Liver (tissue), 9 donors: Measurements from ENCODE around the gene ANKRD45. TPM values are rescaled to one million over a fixed set of nuclear protein-coding genes. Genes with fewer than 3 reads are reported as not detected.

ENCODE experiments used
- DNase-seq: peaks from one replicate; pipeline ENCODE4 v3.0.0-alpha.2; 2017; ENCODE audit warnings: low spot score
- H3K27ac ChIP-seq, 2 donors: one replicate each; pipeline ENCODE4 v1.7.0; 2013; ENCODE audit warnings: inconsistent platforms in 2 of 2, low read length in 2 of 2, control low read depth in 1 of 2, low read depth in 1 of 2, mild to moderate bottlenecking in 1 of 2
- H3K27me3 ChIP-seq, 4 donors: one replicate each; pipeline versions ENCODE4 v1.6.1 to v1.7.0; 2013; ENCODE audit warnings: low read length in 3 of 4, inconsistent platforms in 1 of 4, mild to moderate bottlenecking in 1 of 4, moderate library complexity in 1 of 4; ENCODE audit not compliant: control insufficient read depth in 4 of 4, insufficient read depth in 4 of 4
- H3K36me3 ChIP-seq, 4 donors: one replicate each; pipeline versions ENCODE4 v1.6.1 to v1.7.0; 2013; ENCODE audit warnings: low read length in 3 of 4, mild to moderate bottlenecking in 3 of 4, low read depth in 1 of 4, moderate library complexity in 1 of 4; ENCODE audit not compliant: control insufficient read depth in 4 of 4, insufficient read depth in 3 of 4
- H3K4me1 ChIP-seq, 4 donors: one replicate each; pipeline versions ENCODE4 v1.6.1 to v1.7.0; 2013; ENCODE audit warnings: low read length in 3 of 4, mild to moderate bottlenecking in 3 of 4, moderate library complexity in 1 of 4; ENCODE audit not compliant: control insufficient read depth in 4 of 4, insufficient read depth in 4 of 4
- H3K4me3 ChIP-seq, 3 donors: one replicate each; pipeline versions ENCODE4 v1.6.1 to v1.7.0; 2013; ENCODE audit warnings: low read length in 3 of 3, control low read depth in 1 of 3, low read depth in 1 of 3, mild to moderate bottlenecking in 1 of 3
- H3K9ac ChIP-seq, 2 donors: one replicate each; pipeline ENCODE4 v1.7.0; 2013; ENCODE audit warnings: low read length in 2 of 2, mild to moderate bottlenecking in 2 of 2, moderate library complexity in 2 of 2, control low read depth in 1 of 2, low read depth in 1 of 2
- H3K9me3 ChIP-seq, 4 donors: one replicate each; pipeline versions ENCODE4 v1.6.1 to v1.7.0; 2013; ENCODE audit warnings: low read length in 3 of 4; ENCODE audit not compliant: control insufficient read depth in 4 of 4
- FOXA2 ChIP-seq: IDR thresholded peaks from 2 replicates; pipeline ENCODE4 v1.6.1; 2016; ENCODE audit warnings: antibody characterized with exemption
- GABPA ChIP-seq, 2 donors: IDR thresholded peaks in 1 of 2; conservative IDR thresholded peaks in 1 of 2; 2 replicates each; pipeline ENCODE4 v1.6.1; 2016; ENCODE audit warnings: antibody characterized with exemption in 2 of 2, mild to moderate bottlenecking in 1 of 2, moderate library complexity in 1 of 2
- HNF4A ChIP-seq, 2 donors: conservative IDR thresholded peaks; 2 replicates each; pipeline ENCODE4 v1.6.1; 2016; ENCODE audit warnings: antibody characterized with exemption in 2 of 2, mild to moderate bottlenecking in 2 of 2
- HNF4G ChIP-seq: IDR thresholded peaks from 2 replicates; pipeline ENCODE4 v1.6.1; 2016; ENCODE audit warnings: antibody characterized with exemption
- NR2F2 ChIP-seq: IDR thresholded peaks from 2 replicates; pipeline ENCODE4 v1.6.1; 2016; ENCODE audit warnings: antibody characterized with exemption
- RAD21 ChIP-seq, 2 donors: IDR thresholded peaks; 2 replicates each; pipeline ENCODE4 v1.6.1; 2016; ENCODE audit warnings: antibody characterized with exemption in 2 of 2, mild to moderate bottlenecking in 2 of 2
- RXRA ChIP-seq, 2 donors: IDR thresholded peaks; 2 replicates each; pipeline ENCODE4 v1.6.1; 2017 to 2018; ENCODE audit warnings: antibody characterized with exemption in 2 of 2, mild to moderate bottlenecking in 1 of 2
- SP1 ChIP-seq: IDR thresholded peaks from 2 replicates; pipeline ENCODE4 v1.6.1; 2018; ENCODE audit warnings: antibody characterized with exemption, mild to moderate bottlenecking
- TAF1 ChIP-seq: conservative IDR thresholded peaks from 2 replicates; pipeline ENCODE4 v1.6.1; 2016; ENCODE audit warnings: antibody characterized with exemption, mild to moderate bottlenecking
- WGBS: extraction: QIAGEN DNeasy Blood & Tissue Kit; methylation state at CpG from one replicate; pipeline ENCODE4 v1.1.7; 2013; 5-methylcytosine and 5-hydroxymethylcytosine counted together
- polyA plus RNA-seq, 2 donors: library from polyadenylated mRNA; stranded (reverse) in 1 of 2; unstranded in 1 of 2; fragments of 200-250 nt in 1 of 2; fragments of >200 nt in 1 of 2; fragmentation: Nextera tagmentation in 1 of 2; extraction: Ambion mirVana in 1 of 2; gene quantifications; one replicate each; pipeline versions ENCODE4 v1.2.1 to v1.2.3, GENCODE V29; 2013 to 2015
- total RNA-seq, 2 donors: library from RNA; depleted of rRNA; stranded (reverse); fragments of >200 nt; gene quantifications; one replicate each; pipeline ENCODE4 v1.2.3, GENCODE V29; 2014
- TF ChIP-seq, protein P1 (sequence below): IDR thresholded peaks from 2 replicates; pipeline ENCODE4 v1.6.1; 2016; ENCODE audit warnings: antibody characterized with exemption
- TF ChIP-seq, protein P2 (sequence below): IDR thresholded peaks from 2 replicates; pipeline ENCODE4 v1.6.1; 2016; ENCODE audit warnings: antibody characterized with exemption, mild to moderate bottlenecking
- TF ChIP-seq, protein P3 (sequence below): IDR thresholded peaks from 2 replicates; pipeline ENCODE4 v1.6.1; 2016; ENCODE audit warnings: antibody characterized with exemption
- TF ChIP-seq, protein P4 (sequence below): fragments of 150-350 bp; IDR thresholded peaks from 2 replicates; pipeline ENCODE4 v1.5.1; 2017; ENCODE audit warnings: improper control_type of control experiment, low read depth, low read length; ENCODE audit not compliant: missing input control
- TF ChIP-seq, protein P5 (sequence below): IDR thresholded peaks from 2 replicates; pipeline ENCODE4 v1.6.1; 2016; ENCODE audit warnings: antibody characterized with exemption
- donor health status: healthy.
- donor health status: healthy.
- donor health status: healthy.
- donor health status: healthy.
- donor health status: healthy.

The ANKRD45 gene
- total and polyA plus RNA-seq, 4 donors, result not detected

DNA sequence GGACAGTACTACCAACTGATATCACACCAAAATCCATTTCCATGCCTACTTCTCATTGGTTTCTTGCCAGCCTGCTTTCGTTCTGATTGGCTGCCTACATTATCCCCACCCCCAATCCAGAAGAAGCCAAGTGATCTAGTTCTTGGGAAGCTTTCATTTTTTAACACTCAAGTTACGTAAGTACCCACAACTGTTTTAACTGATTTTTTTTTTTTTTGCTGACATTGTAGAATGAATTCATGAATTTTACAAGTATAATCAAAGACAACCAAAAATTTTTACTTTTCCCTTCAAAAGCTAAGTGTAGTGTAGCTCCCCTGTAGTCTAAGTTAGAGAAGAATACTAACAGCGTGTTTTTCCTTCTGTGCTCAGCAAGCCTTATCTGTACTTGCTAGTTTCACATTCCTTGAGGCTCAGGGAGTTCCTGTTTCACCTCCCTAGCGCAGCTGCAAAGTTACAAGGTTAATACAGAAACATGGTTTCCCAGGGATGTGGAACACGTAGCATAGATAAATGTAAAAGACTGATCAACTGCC is 66.5 kb downstream of the ANKRD45 start, which contains the start of gene SLC9C2:
TSS of gene SLC9C2 (minus strand) at position 17 of the 536 bp plus-strand sequence. CDS start 1,296 bp downstream, outside the sequence.
- no peak for DNase-seq
- Histone ChIP-seq H3K27me3 (peaks cover 0 to 2% (median 0%) of the 10 kb centered on the region in 4 donors), H3K4me1 (peaks cover 0 to 1% (median 0%) of the 10 kb centered on the region in 4 donors), H3K9me3 (peaks cover 0 to 1% (median 0%) of the 10 kb centered on the region in 4 donors), H3K27ac (no peak within 1 kb of the TSS), H3K9ac (peak within 1 kb of the TSS in 1 of 2 donors; percentile 36), H3K4me3 (peak within 1 kb of the TSS in 2 of 3 donors; percentile 8 to 29), H3K36me3 (no peaks in the 10 kb centered on the region)
- TF ChIP-seq FOXA2 (no peak), SP1 (no peak), RAD21 (IDR thresholded peaks at IDR 0.05) (no peak), TAF1 (no peak)
- TF ChIP-seq, protein P1, sequence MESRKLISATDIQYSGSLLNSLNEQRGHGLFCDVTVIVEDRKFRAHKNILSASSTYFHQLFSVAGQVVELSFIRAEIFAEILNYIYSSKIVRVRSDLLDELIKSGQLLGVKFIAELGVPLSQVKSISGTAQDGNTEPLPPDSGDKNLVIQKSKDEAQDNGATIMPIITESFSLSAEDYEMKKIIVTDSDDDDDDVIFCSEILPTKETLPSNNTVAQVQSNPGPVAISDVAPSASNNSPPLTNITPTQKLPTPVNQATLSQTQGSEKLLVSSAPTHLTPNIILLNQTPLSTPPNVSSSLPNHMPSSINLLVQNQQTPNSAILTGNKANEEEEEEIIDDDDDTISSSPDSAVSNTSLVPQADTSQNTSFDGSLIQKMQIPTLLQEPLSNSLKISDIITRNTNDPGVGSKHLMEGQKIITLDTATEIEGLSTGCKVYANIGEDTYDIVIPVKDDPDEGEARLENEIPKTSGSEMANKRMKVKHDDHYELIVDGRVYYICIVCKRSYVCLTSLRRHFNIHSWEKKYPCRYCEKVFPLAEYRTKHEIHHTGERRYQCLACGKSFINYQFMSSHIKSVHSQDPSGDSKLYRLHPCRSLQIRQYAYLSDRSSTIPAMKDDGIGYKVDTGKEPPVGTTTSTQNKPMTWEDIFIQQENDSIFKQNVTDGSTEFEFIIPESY, result no peak
- 50% methylated on average over 5 of the region's 5 CpGs for WGBS

DNA sequence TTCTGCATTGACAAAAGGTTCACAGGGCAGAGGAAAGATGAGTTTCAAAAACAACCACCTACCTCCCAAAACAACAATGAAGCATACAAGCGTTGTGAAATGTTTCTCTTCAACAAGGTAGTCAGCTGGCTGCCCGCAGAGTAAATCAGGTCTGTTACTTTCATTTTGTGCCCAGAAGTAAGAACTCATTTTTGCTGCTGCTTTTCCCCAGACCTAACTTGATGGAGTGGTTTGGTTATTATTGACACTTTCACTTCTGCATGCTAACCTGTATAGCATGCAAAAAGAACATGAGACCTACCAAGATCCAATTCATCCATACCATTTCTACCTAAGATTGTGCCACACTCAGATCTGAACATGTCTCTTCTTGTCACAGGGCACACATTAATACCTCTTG is 68.1 kb downstream of the ANKRD45 start:
- Histone ChIP-seq H3K9me3 (peaks cover 0 to 1% (median 0%) of the 10 kb centered on the region in 4 donors), H3K4me3 (no peak overlapping the region), H3K27ac (no peak overlapping the region), H3K9ac (no peak overlapping the region), H3K27me3 (peaks cover 0 to 2% (median 0%) of the 10 kb centered on the region in 4 donors), H3K4me1 (peaks cover 0 to 1% (median 0%) of the 10 kb centered on the region in 4 donors), H3K36me3 (no peaks in the 10 kb centered on the region)
- DNase-seq, result no peak
- TF ChIP-seq HNF4G (no peak), RAD21 (IDR thresholded peaks at IDR 0.05) (no peak), HNF4A (conservative IDR thresholded peaks at IDR 0.05) (no peak), TAF1 (no peak), RXRA (IDR thresholded peaks at IDR 0.05) (no peak), FOXA2 (no peak), NR2F2 (no peak), GABPA (IDR thresholded peaks at IDR 0.05 in 1 of 2, conservative IDR thresholded peaks at IDR 0.05 in 1 of 2) (no peak)
- TF ChIP-seq, protein P2, sequence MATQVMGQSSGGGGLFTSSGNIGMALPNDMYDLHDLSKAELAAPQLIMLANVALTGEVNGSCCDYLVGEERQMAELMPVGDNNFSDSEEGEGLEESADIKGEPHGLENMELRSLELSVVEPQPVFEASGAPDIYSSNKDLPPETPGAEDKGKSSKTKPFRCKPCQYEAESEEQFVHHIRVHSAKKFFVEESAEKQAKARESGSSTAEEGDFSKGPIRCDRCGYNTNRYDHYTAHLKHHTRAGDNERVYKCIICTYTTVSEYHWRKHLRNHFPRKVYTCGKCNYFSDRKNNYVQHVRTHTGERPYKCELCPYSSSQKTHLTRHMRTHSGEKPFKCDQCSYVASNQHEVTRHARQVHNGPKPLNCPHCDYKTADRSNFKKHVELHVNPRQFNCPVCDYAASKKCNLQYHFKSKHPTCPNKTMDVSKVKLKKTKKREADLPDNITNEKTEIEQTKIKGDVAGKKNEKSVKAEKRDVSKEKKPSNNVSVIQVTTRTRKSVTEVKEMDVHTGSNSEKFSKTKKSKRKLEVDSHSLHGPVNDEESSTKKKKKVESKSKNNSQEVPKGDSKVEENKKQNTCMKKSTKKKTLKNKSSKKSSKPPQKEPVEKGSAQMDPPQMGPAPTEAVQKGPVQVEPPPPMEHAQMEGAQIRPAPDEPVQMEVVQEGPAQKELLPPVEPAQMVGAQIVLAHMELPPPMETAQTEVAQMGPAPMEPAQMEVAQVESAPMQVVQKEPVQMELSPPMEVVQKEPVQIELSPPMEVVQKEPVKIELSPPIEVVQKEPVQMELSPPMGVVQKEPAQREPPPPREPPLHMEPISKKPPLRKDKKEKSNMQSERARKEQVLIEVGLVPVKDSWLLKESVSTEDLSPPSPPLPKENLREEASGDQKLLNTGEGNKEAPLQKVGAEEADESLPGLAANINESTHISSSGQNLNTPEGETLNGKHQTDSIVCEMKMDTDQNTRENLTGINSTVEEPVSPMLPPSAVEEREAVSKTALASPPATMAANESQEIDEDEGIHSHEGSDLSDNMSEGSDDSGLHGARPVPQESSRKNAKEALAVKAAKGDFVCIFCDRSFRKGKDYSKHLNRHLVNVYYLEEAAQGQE, result no peak
- TF ChIP-seq, protein P3, sequence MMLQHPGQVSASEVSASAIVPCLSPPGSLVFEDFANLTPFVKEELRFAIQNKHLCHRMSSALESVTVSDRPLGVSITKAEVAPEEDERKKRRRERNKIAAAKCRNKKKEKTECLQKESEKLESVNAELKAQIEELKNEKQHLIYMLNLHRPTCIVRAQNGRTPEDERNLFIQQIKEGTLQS, result no peak
- TF ChIP-seq, protein P4, sequence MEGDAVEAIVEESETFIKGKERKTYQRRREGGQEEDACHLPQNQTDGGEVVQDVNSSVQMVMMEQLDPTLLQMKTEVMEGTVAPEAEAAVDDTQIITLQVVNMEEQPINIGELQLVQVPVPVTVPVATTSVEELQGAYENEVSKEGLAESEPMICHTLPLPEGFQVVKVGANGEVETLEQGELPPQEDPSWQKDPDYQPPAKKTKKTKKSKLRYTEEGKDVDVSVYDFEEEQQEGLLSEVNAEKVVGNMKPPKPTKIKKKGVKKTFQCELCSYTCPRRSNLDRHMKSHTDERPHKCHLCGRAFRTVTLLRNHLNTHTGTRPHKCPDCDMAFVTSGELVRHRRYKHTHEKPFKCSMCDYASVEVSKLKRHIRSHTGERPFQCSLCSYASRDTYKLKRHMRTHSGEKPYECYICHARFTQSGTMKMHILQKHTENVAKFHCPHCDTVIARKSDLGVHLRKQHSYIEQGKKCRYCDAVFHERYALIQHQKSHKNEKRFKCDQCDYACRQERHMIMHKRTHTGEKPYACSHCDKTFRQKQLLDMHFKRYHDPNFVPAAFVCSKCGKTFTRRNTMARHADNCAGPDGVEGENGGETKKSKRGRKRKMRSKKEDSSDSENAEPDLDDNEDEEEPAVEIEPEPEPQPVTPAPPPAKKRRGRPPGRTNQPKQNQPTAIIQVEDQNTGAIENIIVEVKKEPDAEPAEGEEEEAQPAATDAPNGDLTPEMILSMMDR, result no peak
- TF ChIP-seq, protein P1, result no peak
- TF ChIP-seq, protein P5, sequence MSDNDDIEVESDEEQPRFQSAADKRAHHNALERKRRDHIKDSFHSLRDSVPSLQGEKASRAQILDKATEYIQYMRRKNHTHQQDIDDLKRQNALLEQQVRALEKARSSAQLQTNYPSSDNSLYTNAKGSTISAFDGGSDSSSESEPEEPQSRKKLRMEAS, result no peak
- 77% methylated on average over 2 of the region's 2 CpGs for WGBS
